Measurements from ENCODE around the gene MEPE.
"Not testable (repeated sequence)": the region's sequence is repeated elsewhere in the genome, so short reads cannot be mapped to it uniquely, and the experiment has no call there.

Gene MEPE

DNA sequence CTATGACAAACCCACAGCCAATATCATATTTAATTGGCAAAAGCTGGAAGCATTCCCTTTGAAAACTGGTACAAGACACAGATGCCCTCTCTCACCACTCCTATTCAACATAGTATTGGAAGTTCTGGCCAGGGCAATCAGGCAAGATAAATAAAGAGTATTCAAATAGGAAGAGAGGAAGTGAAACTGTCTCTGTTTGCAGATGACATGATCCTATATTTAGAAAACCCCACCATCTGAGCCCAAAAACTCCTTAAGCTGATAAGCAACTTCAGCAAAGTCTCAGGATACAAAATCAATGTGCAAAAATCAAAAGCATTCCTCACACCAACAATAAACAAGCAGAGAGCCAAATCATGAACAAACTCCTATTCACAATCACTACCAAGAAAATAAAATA is 58.0 kb downstream of the MEPE start:
- DNase-seq, result not testable (repeated sequence)

DNA sequence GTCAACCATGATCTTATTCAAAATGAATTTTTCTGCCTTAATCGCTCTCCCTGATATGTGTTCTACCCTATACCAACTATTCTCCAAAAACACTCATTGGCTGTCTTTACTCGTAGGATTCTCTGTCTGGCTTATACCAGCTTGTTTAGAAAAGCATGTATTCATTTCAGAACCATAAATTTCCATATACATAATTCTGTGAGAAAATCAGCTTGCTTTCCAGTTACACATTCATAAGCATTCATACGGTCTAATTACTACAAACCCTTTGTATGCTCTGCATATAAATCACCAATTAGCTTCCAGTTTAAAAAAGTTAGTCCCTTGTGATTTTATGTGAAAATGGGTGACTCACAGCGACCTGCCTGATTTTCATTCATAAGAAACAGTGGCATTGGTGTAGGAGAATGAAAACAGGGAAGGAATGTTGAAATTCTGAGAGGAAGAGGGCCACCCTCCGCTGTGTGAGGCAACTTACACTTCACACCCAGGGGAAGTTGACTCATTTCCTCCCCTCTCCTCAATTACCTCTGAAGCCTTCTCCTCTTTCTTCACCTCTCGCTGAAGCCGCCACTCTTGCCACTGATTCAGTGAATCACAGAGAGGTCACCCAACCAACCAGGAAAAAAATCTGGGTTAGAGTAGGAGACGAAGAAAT is 63.3 kb downstream of the MEPE start:
- no peak for DNase-seq

All from CD4-positive, alpha-beta T cell treated with Interleukin-17A for 1 hour (primary cell).